Chondrocyte (in vitro differentiated cells): Measurements from ENCODE around the gene APAF1. TPM values are rescaled to one million over a fixed set of nuclear protein-coding genes. Genes with fewer than 3 reads are reported as not detected.

Source experiments
- DNase-seq: peaks from one replicate; pipeline ENCODE4 v3.0.0; 2021; ENCODE audit warnings: mixed read lengths, low spot score
- H3K27ac Mint-ChIP-seq: one replicate; pipeline ENCODE4 v1.8.0; 2021; ENCODE audit warnings: mild to moderate bottlenecking, moderate library complexity, mixed read lengths; ENCODE audit not compliant: unreplicated experiment
- H3K27me3 Mint-ChIP-seq: 2 replicates; pipeline ENCODE4 v1.8.0; 2021; ENCODE audit warnings: low read depth, mixed read lengths
- H3K36me3 Mint-ChIP-seq: 2 replicates; pipeline ENCODE4 v1.8.0; 2021; ENCODE audit warnings: low read depth, mixed read lengths
- H3K4me1 Mint-ChIP-seq: 2 replicates; pipeline ENCODE4 v1.8.0; 2021; ENCODE audit warnings: low read depth, mild to moderate bottlenecking, mixed read lengths
- H3K4me3 Mint-ChIP-seq: one replicate; pipeline ENCODE4 v1.8.0; 2021; ENCODE audit warnings: mild to moderate bottlenecking, moderate library complexity, mixed read lengths; ENCODE audit not compliant: unreplicated experiment
- H3K9me3 Mint-ChIP-seq: 2 replicates; pipeline ENCODE4 v1.8.0; 2021; ENCODE audit warnings: low read depth, mixed read lengths
- CTCF ChIP-seq: fragments of 200-600 bp; sonication (generic); IDR thresholded peaks from 2 replicates; pipeline ENCODE4 v1.5.0; 2021; ENCODE audit warnings: antibody characterized with exemption, mild to moderate bottlenecking, moderate library complexity
- total RNA-seq: library from RNA; stranded (reverse); gene quantifications from 3 replicates; pipeline ENCODE4 v1.2.1, GENCODE V29; 2021

APAF1 gene
- total RNA-seq, 1 donor from 2014 or later, result 19.2 TPM

GRCh38 chr12:98684199-98684598 is 39.1 kb downstream of the APAF1 start:
- Mint-ChIP-seq H3K27ac (no peak overlapping the region), H3K4me1 (no peaks in the 10 kb centered on the region), H3K9me3 (no peaks in the 10 kb centered on the region), H3K36me3 (peaks cover 39% of the 10 kb centered on the region), H3K4me3 (no peak overlapping the region), H3K27me3 (no peaks in the 10 kb centered on the region)
- TF ChIP-seq CTCF, result no peak
- DNase-seq, result no peak

GRCh38 chr12:98686603-98687002 is 41.5 kb downstream of the APAF1 start:
- Mint-ChIP-seq H3K4me3 (no peak overlapping the region), H3K36me3 (peaks cover 40% of the 10 kb centered on the region), H3K4me1 (peaks cover 2% of the 10 kb centered on the region), H3K27ac (no peak overlapping the region), H3K27me3 (no peaks in the 10 kb centered on the region), H3K9me3 (no peaks in the 10 kb centered on the region)
- DNase-seq, result no peak
- TF ChIP-seq CTCF, result no peak

GRCh38 chr12:98691351-98691750 is 46.3 kb downstream of the APAF1 start:
- Mint-ChIP-seq H3K27me3 (no peaks in the 10 kb centered on the region), H3K27ac (no peak overlapping the region), H3K4me1 (peaks cover 5% of the 10 kb centered on the region), H3K9me3 (no peaks in the 10 kb centered on the region), H3K36me3 (peaks cover 50% of the 10 kb centered on the region), H3K4me3 (no peak overlapping the region)
- no peak for DNase-seq
- no peak for TF ChIP-seq CTCF

GRCh38 chr12:98696036-98696646 is 51.1 kb downstream of the APAF1 start:
- Mint-ChIP-seq H3K9me3 (no peaks in the 10 kb centered on the region), H3K4me1 (peaks cover 24% of the 10 kb centered on the region), H3K36me3 (peaks cover 34% of the 10 kb centered on the region), H3K4me3 (no peak overlapping the region), H3K27me3 (no peaks in the 10 kb centered on the region), H3K27ac (no peak overlapping the region)
- DNase-seq, result no peak
- no peak for TF ChIP-seq CTCF

- Mint-ChIP-seq H3K9me3 (no peaks in the 10 kb centered on the region), H3K4me3 (no peak overlapping the region), H3K27me3 (no peaks in the 10 kb centered on the region), H3K27ac (no peak overlapping the region), H3K4me1 (peaks cover 27% of the 10 kb centered on the region), H3K36me3 (peaks cover 29% of the 10 kb centered on the region)
- TF ChIP-seq CTCF, result no peak
- no peak for DNase-seq
These were observed 52.1 kb downstream of the APAF1 start for GRCh38 chr12:98697209-98697608.
